HG02759 (cell line): Measurements from ENCODE around the gene THAP11.

Experiments used
- ATAC-seq: cut with Tn5 transposase; IDR thresholded peaks from one replicate; pipeline ENCODE4 v1.9.1; 2021; ENCODE audit warnings: mild to moderate bottlenecking, moderate library complexity; ENCODE audit not compliant: unreplicated experiment

Gene THAP11

GRCh38 chr16:67882374-67883145, 40.4 kb downstream of the THAP11 start:
- ATAC-seq: no peak

- ATAC-seq: no peak
These were observed 41.2 kb downstream of the THAP11 start for GRCh38 chr16:67883146-67883871.

- no peak for ATAC-seq
These were observed 41.7 kb downstream of the THAP11 start for GRCh38 chr16:67883872-67884261.

- no peak for ATAC-seq
These were observed 42.6 kb downstream of the THAP11 start, which contains the start of gene NRN1L for GRCh38 chr16:67884684-67885083. NRN1L (plus strand) TSS chr16:67884885; CDS start chr16:67884904, 19 bp downstream.

- ATAC-seq: no peak
These were observed 43.4 kb downstream of the THAP11 start for GRCh38 chr16:67885545-67885944.

GRCh38 chr16:67885976-67886375, 43.9 kb downstream of the THAP11 start:
- no peak for ATAC-seq

GRCh38 chr16:67886387-67886786, 44.3 kb downstream of the THAP11 start:
- ATAC-seq: no peak

- ATAC-seq: no peak
These were observed 46.2 kb downstream of the THAP11 start for GRCh38 chr16:67888331-67888730.

GRCh38 chr16:67892375-67892774, 50.3 kb downstream of the THAP11 start:
- no peak for ATAC-seq

GRCh38 chr16:67892899-67893742, 51.0 kb downstream of the THAP11 start, which contains the start of gene PSKH1:
PSKH1 (plus strand) TSS chr16:67893254; CDS start chr16:67908750, 15,496 bp downstream.
- peak; percentile 90 for ATAC-seq
